GM18502 (cell line): ENCODE data around the gene CDK5RAP2.
A peak's percentile ranks its signal among the peaks of the same experiment; 100 is the strongest.

Source experiments
- ATAC-seq: cut with Tn5 transposase; IDR thresholded peaks from one replicate; pipeline ENCODE4 v1.9.1; 2021; ENCODE audit warnings: mild to moderate bottlenecking; ENCODE audit not compliant: unreplicated experiment, poor library complexity

Gene CDK5RAP2

DNA sequence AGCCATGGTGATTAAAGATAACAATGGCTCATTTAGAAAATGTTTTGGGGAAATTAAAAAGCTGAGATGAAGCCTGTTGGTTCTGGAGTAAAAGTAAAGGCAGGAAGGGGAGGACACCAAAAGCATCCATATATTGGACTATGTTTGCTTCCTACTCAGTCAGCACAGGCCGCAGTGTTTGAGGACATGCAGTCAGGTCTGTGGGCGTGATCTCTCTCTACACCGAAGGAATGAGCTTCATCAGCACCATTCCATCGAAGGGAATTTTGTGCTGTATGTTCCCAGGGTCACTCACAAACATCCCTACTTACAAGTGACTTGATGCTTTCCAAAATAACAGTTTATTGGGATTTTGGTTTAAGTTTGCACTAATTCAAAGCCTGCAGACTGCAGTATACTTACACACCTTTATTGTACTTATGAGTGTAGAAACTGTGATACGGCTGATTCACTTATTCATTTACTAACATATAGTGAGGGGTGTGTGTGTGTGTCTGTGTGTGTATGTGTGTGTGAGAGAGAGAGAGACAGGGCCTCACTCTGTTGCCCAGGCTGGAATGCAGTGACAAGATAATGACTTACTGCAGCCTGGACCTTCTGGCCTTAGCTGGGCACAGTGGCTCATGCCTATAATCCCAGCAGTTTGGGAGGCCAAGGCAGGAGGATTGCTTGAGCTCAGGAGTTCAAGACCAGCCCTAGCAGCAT is 13.4 kb upstream of the CDK5RAP2 start:
- no peak for ATAC-seq

- no peak for ATAC-seq
Observed at GRCh38 chr9:120592210-120592609, 12.2 kb upstream of the CDK5RAP2 start.

- ATAC-seq = no peak
Observed at GRCh38 chr9:120587328-120587727, 7.4 kb upstream of the CDK5RAP2 start.

DNA sequence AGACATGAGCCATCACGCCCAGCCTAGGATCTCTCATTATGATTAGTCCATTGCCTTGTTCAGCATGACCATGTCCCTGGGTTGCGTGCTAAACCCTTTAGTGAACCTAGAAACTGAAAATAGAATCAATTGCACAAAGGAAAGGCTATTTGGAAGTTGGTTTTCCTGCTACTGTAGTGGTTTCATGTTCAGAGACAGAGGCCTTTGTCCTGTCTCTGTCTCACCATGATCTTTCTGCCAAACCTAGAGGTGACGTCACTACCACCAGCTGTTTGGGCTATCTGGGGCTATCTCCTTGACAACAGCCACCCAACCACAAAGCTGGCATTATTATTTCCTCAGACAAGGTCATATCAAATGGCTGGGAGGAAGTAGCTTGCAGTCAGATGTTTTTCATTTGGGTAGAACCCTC is 4.0 kb upstream of the CDK5RAP2 start:
- peak; percentile 34 for ATAC-seq

GRCh38 chr9:120579139-120580050 is 572 bp downstream of the CDK5RAP2 start:
- ATAC-seq = peak; percentile 47

DNA sequence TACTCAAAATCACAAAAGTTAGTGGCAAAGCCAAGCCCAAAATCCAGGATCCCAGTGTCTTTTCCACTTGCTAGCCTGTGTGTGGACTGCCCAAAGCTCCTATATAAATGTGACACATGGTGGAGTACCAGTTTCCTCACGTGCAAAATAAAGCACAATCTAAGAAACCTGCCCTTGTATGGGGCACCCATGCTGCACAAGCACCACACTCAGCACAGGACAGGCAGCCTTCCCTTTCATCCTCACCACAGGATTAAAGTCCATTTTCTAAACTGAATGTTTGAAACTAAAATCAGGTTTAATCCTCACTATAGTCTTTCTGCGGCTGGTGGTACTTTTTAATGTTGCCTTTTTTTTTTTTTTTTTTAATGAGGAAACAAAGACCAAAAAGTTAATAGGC is 5.5 kb downstream of the CDK5RAP2 start:
- no peak for ATAC-seq

DNA sequence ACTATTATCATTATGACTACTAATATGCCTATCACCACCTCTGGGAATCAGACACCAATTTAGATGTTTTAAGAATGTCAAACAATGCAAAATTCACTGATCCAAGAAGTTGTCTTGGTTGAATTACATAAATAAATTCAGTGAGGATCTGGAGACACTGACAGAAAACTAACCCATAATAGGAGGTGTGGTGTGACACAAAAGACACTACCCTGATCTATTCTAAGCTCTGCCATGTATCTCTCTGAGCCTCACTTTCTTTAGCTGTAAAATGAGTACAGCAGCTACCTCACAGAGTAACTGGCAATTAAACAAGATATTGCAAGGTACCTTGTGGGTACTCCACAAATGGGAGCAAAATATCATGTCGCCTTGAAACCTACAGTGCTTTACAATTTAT is 7.5 kb downstream of the CDK5RAP2 start:
- no peak for ATAC-seq

GRCh38 chr9:120571443-120572257 is 8.3 kb downstream of the CDK5RAP2 start:
- no peak for ATAC-seq

- no peak for ATAC-seq
Observed at GRCh38 chr9:120570296-120570695, 9.7 kb downstream of the CDK5RAP2 start.

GRCh38 chr9:120569556-120569955 is 10.4 kb downstream of the CDK5RAP2 start:
- ATAC-seq = no peak

GRCh38 chr9:120568816-120569215 is 11.2 kb downstream of the CDK5RAP2 start:
- no peak for ATAC-seq

GRCh38 chr9:120567874-120568273 is 12.1 kb downstream of the CDK5RAP2 start:
- ATAC-seq = no peak

DNA sequence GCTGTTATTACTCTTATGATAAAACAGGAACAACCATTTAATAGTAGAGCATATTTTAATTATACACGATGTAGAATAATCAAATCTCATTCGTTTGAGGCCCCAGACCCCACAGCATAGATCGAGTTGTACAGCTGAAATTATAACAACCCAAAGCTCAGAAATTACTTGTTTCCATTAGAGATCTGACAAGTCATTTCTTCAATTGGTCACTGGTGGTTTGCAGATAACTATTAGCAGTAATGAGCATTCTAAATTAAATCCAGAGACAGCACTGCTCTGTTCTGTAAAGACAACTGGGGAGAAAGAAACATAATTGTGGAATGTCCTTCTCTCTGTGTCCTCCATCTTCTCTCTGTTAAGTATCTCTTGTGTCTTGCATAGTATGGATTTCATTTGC is 12.9 kb downstream of the CDK5RAP2 start:
- no peak for ATAC-seq

DNA sequence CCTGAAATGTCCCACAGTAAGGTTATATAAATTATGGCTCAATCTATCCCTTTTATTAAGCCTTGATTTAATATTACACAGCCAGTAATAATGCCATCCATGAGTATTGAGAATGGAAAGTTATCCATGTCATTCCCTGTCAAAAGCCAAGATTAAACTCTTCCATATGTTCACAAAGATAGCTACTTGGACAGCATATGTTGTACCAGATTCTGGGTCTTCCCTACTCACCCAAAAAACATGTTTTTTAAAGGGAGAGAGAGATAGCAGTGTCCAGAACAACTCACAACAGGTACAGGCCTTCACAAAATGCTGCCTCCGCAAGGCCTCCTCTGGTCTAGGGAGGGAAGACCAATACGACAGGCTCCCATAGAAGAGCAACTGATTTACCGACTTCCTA is 15.4 kb downstream of the CDK5RAP2 start:
- ATAC-seq = no peak

DNA sequence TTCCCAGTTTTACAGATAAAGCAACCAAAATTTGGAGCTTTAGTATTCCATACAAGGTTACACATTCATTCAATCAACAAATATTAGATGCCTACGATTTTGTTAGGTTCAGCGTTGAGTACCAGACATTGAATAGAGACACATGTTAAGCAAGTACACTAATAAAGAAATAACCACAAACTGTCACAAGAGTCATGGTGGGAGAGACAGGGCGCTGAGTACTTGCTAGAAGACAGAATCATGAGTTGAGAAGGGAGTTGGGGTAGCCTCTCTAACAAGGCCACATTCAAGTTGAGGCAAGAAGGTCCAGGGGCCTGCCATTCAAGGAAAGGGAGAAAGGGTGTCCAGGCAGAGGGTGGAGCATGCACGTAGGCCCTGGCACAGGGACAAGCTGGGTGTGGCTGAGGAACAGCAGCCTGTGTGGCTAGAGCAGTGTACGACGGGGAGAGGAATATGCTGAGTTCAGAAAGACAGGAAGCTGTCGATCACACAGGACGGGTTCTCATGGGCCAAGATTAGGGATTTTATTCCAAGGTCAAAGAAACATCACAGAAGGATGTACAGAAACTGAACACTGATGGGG is 17.0 kb downstream of the CDK5RAP2 start:
- ATAC-seq = no peak

- no peak for ATAC-seq
Observed at GRCh38 chr9:120561709-120562108, 18.3 kb downstream of the CDK5RAP2 start.

- no peak for ATAC-seq
Observed at GRCh38 chr9:120559546-120559945, 20.4 kb downstream of the CDK5RAP2 start.

GRCh38 chr9:120558454-120558853 is 21.5 kb downstream of the CDK5RAP2 start:
- ATAC-seq = no peak

GRCh38 chr9:120557205-120557604 is 22.8 kb downstream of the CDK5RAP2 start:
- no peak for ATAC-seq

DNA sequence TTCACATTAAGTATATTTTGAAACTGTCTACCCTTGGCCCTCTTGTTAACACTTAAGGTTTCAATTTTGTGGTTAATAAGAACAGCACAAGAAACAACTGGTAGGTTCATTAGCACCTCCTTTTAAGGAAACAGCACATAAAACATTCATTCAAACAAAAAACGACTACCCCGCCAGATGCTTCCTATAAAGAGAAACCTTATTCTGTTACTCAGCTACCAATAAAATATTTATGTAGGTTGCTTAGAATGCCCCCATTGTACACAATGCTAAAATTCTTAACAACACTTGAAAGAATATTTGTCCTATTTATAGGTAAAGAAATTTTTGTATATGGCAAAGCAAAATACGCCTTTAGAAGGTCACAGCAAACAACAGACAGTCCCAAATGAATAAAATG is 23.2 kb downstream of the CDK5RAP2 start:
- no peak for ATAC-seq
